HG03469 (cell line): ENCODE measurements around the gene LPCAT2.
A peak's percentile ranks its signal among the peaks of the same experiment; 100 is the strongest.

Source experiments
- ATAC-seq: cut with Tn5 transposase; IDR thresholded peaks from one replicate; pipeline ENCODE4 v1.9.1; 2021; ENCODE audit warnings: mild to moderate bottlenecking, moderate library complexity, moderate number of reproducible peaks; ENCODE audit not compliant: unreplicated experiment

LPCAT2 gene, protein sequence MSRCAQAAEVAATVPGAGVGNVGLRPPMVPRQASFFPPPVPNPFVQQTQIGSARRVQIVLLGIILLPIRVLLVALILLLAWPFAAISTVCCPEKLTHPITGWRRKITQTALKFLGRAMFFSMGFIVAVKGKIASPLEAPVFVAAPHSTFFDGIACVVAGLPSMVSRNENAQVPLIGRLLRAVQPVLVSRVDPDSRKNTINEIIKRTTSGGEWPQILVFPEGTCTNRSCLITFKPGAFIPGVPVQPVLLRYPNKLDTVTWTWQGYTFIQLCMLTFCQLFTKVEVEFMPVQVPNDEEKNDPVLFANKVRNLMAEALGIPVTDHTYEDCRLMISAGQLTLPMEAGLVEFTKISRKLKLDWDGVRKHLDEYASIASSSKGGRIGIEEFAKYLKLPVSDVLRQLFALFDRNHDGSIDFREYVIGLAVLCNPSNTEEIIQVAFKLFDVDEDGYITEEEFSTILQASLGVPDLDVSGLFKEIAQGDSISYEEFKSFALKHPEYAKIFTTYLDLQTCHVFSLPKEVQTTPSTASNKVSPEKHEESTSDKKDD

DNA sequence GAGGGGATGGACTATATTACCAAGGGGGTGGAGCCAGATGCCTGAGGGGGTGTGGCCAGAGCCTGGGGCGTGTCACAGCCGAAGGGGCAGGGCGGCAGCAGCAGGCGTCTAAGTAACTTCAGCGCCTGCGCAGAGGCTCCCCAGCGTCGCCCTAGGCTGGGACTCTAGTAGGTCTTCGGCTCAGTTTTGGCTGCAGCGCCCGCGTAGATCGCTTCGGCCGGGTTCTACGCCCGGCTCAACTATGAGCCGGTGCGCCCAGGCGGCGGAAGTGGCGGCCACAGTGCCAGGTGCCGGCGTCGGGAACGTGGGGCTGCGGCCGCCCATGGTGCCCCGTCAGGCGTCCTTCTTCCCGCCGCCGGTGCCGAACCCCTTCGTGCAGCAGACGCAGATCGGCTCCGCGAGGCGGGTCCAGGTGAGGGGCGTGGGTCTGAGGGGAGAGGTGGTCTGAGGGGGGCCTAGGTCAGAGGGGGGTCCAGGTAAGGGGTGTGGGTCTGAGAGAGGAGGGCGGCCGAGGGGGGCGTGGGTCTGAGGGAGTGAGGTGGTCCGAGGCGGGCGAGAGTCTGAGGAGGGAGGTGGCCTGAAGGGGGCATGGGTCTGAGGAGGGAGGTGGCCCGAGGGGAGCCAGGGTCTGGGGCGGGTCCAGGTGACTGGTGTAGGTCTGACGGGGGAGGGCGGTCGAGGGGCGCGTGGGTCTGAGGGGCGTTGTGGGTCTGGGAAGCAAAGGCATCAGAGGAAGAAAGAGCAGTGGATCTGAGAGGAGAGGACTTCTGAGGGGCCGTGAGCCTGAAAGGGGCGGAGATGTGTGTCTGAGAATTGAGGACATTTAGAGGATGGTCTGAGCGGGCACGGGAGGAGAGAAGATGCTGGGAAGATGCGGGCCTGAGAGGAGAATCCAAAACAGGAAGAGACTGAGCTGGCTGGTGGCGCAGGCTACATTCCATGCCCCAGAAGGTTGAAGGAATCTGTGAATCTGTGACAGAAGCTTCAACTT is at the start of gene LPCAT2:
TSS of gene LPCAT2 (plus strand) at position 132 of the 991 bp plus-strand sequence. CDS start at position 242, 110 bp downstream.
- ATAC-seq, result no peak

DNA sequence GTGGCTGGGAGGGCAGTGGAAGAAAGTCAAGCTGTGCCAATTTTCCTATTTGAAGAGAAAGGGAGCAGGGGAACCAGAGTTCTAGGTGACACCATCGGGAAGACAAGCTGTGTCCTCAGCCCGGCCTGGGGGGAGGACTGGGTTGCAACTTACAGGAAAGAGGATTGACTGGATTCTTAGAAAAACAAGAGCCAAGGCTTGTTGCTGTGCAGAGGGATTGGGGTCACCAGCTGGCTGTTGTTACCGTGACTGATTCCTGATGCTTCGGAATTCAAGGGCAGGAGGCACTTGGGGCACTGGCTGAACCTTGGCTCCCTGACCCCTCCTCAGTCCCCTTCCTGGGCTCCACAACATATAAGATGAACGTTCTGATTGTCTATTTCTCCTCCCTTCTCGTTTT is 46.6 kb upstream of the LPCAT2 start:
- ATAC-seq, result no peak

DNA sequence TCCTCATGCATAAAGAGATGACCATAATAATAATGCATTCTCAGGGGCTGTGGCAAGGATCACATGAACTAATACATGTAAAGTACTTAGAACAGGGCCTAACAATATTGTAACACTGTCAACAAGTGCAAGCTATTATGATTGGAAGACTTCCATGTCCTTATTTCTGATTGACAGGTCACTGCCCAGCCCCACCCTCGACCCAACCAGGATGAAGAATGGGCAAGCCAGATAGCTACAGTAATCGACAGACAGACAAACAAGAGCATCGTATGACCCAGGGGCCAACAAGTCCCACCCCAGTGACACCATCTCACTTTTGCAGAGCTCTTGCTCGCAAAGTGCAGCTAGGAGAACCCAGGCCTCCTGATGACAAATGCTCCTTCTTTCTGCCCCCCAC is 44.5 kb upstream of the LPCAT2 start:
- no peak for ATAC-seq

DNA sequence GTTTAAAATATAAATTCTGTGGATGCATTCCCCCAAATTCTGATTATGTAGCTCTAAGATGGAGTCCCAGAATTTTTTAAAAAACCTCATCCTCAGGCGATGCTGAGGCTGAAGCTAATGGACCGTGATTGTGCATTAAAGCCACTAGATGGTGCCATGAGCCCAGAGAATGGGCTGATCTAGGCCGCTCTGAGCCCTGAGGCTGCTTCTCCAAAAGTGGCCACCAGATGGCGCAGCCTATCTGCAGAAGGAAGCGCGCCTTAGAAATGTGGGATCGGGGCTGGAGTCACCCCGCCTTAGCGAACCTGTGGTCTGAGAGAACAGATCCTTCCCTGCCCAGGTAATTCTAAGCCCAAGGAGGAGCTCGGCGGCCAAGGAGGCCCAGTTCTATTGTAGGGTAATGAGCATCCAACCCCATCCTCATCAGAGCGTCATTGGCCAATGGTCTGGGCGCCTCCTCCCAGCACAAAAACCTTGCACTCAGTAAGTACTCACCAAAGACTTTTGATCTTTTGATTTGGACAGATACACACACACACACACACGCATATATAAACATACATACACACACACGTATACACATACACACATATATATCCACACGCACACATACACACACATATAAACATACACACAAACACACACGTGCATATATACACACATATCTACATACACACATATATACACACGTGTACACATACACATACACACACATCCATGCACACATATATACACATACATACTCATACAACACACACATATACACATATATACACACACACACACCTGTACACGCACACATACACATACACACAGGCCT is 43.6 kb upstream of the LPCAT2 start:
- ATAC-seq, result peak; percentile 97

DNA sequence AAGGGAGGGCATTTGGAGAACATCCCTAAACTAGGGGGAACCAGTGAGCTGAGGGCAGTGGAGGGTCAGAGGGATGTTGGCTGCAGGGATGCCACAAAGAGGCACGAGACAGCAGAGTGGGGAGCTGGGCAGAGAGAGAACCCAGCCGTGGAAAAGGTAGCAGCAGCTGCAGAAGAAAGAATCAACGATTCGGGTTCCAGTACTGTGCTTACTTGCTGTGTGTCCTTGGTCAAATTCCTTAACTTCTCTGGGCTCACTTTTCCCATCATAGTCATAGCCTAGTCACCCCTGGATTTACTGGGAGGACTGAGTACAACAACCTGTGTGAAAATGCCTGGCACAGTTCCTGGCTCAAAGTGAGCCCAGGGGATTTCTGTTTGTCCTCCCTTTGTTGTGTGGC is 42.7 kb upstream of the LPCAT2 start:
- ATAC-seq, result no peak

DNA sequence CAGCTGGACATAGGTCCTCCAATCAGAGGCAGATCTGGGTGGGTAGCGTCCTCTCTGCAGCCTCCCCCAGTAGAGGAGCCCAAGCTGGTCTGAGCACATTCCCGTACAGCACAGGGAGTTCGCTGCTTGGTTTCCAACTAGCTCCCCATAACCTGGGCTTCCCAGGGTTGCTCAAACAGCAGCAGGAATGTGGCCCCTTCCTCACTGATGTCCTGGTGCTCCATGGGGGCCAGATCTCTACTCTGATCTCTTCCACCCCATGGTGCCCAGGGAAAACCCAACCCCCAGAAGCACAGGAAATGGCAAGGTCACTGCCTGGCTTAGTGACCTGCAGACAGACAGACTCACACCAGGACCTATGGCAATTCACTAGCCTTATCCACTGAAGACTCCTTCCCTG is 41.0 kb upstream of the LPCAT2 start:
- ATAC-seq, result no peak

DNA sequence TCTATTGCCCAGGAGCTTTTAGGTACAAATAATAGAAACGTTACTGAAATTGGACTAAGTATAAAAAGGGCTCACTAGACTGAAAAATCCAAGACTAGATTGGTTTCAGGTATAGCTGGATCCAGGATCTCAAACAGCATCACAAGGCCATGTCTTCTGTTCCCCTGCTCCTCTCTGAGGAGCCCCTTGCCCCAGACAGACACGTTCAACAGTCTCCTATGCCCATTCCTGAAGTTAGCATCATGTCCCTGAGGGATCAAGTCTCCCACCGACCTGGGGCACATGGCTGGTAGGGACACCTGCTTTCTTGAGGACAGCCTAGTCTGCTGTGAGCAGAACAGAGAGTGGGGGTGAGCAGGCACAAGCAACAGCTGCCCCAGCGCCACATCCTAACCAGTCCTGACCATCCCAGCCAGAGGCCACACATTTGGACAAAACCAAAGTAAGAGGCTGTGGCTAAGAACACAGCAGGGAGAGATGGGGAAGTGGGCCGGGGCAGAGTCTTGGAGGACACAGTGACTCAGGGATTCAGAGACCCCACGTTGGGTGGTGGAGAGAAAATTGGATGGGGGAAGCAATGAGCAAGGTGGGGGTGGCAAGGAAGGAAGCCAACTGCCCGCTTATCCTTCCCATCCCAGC is 40.4 kb upstream of the LPCAT2 start:
- ATAC-seq, result no peak

DNA sequence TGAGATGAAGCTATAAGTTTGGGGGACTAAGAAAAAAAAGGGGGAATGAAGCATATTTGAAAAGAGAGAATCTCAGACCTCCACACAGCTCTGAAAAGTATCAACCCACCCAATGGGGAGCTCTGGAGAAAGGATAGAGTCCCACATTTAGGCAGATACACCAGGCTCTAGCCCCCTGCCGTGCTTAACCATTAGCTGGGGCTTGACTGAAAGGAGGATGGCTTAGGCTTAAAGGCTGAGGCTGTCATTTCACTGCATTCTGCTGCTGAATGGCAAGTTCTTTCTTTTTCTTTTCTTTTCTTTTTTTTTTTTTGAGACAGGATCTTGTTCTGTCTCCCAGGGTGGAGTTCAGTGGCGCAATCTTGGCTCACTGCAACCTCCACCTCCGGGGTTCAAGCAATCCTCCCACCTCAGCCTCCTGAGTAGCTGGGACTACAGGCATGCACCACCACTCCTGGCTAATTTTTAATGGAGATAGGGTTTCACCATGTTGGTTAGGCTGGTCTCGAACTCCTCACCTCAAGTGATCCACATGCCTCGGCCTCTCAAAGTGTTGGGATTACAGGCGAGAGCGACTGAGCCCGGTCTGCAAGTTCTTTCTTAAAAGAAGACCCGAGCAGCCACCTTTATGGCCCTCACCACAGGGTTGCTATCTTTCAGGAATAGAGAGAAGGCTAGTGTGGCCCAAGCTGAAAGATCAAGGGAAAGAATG is 38.9 kb upstream of the LPCAT2 start:
- no peak for ATAC-seq

DNA sequence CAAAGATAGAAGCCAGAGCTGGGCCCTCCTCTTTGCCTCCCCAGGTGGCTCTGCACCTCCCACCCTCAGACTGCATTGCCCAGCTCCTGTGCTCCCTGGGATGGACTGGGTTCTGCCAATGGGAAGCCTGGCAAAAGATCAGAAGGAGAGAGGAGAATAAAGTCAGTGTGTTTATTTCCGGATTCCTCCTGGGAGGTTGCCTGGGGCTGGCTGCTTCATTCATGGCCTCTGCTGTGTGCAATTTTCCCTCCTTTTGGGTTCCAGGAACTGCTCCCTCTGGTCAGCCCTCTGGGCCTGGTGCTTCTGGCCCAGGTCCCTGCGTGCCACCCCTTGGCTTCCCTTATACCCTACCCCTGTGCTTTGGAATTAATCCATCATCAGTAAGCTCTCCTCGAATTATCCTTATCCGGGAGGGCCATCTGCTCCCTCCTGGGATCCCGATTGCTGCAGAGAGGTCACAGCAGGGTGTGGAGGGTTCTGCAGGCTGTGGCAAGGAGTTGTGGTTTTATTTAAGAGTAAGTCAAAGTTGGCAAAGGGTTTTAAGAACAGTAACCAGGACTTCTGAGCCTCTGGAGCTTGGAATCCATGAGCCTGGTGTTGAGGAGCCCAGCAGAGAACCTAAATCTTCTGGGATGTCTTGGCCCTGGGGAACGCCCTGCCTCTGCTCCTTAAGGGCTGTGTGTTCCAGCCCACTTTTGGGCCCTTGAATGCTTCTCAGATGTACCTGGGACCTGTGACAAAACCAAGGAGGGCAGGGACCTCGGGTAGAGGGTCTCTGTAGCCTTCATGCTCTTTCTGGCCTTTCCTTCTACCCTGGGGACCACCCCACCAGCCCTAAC is 38.1 kb upstream of the LPCAT2 start:
- no peak for ATAC-seq

DNA sequence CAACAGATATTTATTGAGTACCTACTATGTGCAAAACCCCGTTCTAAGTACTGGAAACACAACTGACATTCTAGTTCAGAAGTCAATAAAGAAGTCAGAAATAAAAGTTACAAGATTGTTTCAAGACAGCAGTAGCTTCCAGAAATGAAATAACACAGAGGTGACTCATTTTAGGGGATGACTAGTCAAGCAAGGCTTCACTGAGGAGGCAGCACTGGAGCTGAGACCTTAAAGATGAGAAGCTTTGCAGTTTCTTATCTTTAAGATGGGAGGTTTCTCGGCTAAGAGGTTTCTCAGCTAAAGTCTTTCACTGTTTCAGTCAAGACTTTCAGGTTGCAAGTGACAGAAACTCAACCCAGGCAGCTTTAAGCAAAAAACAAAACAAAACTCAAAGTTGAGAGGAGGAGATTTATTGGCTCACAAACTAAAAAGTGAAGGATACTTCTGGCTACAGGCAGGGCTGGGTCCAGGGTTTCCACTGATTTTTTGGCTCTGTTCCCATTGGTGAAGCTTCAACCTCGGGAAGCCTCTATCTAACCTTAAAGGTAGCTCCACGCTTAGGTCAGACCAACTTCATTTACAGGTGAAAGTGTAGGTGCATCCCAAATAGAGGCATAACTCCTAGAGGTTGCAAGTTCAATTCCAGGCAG is 37.3 kb upstream of the LPCAT2 start:
- ATAC-seq, result peak; percentile 82

DNA sequence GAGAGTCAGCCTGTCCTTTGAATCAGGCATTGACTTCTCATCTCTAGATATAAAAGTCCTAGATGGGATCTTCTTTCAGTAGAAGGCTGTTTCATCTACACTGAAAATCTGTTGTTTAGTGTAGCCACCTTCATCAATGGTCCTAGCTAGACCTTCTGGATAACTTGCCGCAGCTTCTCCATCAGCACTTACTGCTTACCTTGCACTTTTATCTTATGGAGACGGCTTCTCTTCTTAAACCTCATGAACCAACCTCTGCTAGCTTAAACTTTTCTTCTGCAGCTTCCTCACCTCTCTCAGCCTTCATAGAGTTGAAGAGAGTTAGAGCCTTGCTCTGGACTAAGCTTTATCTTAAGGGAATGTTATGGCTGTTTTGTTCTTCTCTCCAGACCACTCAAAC is 35.3 kb upstream of the LPCAT2 start:
- no peak for ATAC-seq

DNA sequence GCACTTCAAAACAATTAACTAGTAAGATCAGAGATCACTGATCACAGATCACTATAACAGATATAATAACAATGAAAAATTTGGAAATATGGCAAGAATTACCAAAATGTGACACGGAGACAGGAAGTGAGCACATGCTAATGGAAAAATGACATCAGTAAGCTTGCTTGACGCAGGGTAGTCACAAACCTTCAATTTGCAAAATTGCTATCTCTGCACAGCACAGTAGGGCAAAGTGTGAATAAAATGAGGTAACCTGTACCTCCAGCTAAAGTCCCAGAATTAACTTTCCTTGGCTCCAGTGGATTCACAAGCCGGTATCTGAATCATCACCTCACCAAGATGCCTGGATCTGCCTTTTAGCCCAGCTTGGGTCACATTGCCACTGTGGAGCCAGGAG is 34.1 kb upstream of the LPCAT2 start:
- ATAC-seq, result no peak

DNA sequence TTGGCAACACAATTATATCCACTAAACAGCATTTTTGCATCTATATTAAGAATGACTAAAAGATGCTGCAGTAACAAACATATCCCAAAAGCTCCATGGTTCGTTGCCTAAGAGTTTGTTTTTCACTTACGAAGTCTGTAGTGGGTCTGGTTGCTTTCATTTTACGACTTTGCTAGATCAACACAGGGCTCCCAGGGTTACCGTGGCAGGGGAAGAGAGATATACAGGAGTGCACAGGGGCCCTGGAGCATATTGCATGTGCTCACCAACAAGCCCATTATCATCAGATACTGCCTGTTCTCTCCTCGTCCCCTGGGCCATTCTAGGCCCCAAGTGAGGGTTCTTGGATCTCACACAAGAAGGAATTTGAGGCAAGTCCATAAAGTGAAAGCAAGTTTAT is 33.0 kb upstream of the LPCAT2 start:
- ATAC-seq, result no peak

DNA sequence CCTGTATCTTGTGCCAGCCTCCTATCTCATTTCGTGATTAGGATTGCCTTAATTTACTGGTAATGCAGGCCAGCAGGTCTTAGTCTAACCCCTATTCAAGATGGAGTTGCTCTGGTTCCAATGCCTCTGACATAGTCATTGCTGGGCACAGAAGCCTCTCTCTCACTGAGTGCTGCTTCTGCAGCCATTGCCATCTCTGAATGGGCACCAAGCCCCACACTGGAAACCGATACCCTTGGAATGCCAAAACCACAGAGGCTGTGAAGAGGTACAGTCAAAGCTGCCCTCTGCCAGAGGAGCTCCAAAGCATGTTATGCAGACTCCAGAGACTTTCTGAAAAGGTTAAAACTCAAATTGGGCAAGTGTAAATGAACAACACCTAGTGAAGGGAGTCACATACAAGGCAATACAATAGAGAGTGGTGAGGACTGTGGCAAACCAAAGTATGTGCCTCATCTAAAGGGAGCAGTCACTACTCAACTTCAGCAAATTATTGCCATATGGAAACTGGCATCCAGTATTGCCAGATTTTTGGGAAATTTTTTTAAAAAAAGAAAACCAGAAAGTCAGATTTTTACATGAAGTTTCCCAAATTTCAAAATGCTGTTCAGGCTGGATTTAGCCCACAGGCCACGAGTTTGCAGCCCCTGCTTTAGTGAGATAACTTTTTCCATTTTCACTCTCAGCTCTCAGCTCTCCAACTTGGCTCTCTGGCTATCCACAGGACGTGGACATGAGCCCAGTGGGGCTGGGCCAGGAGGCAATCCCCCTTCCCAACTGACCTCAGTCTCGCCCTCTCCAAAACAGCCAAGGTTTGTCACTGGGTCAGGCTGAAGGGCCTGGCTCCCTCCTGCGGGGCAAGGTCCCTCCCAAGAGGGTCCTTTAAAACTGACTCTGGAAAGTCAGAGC is 32.0 kb upstream of the LPCAT2 start:
- ATAC-seq, result no peak

DNA sequence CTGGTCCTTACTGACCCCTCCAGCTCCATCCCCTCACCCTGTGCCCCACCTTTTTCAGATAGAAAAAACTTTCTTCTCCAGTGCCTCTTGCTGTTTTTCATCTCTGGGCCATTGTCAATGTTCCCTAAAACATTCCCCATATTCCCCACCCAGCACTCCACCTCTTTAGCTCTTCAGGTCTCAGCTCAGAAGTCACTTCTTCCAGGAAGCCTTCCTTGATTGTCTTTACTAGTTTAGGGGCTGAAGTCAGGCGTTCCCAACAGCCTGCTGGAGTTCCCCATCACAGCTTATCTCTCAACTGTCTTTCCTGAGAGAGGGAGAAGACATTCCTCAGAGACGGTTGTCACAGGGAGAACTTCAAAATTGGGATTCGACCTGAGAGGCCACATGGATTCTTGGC is 31.1 kb upstream of the LPCAT2 start:
- ATAC-seq, result no peak

DNA sequence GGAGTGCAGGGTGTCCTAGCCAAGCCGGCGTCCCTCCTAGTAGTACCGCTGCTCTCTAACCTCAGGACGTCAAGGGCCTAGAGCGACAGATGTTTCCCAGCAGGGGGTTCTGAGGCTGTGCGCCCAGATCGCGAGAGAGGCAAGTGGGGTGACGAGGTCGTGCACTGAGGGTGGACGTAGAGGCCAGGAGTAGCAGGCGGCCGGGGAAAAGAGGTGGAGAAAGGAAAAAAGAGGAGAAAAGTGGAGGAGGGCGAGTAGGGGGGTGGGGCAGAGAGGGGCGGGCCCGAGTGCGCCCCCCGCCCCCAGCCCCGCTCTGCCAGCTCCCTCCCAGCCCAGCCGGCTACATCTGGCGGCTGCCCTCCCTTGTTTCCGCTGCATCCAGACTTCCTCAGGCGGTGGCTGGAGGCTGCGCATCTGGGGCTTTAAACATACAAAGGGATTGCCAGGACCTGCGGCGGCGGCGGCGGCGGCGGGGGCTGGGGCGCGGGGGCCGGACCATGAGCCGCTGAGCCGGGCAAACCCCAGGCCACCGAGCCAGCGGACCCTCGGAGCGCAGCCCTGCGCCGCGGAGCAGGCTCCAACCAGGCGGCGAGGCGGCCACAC is 29.9 kb upstream of the LPCAT2 start, which contains the start of gene MMP2:
TSS of gene MMP2 (plus strand) at position 372 of the 603 bp plus-strand sequence. CDS start 282 bp downstream, outside the sequence.
- ATAC-seq, result no peak
